Esophagus muscularis mucosa (tissue), 4 donors: ENCODE data around the gene PITPNB. TPM values are rescaled to one million over a fixed set of nuclear protein-coding genes. Genes with fewer than 3 reads are reported as not detected.

Experiments
- DNase-seq: peaks from one replicate; pipeline ENCODE4 v3.0.0-alpha.2; 2017; ENCODE audit errors: extremely low spot score
- H3K27ac ChIP-seq, 4 donors: fragments of 200-600 bp; sonication (generic); replicated peaks in 1 of 4; 1 replicate in 3 of 4; 2 replicates in 1 of 4; pipeline ENCODE4 v1.5.1; 2016 to 2019; ENCODE audit warnings: mild to moderate bottlenecking in 1 of 4
- H3K27me3 ChIP-seq, 4 donors: fragments of 200-600 bp; sonication (generic); one replicate each; pipeline versions ENCODE4 v1.5.1 to v1.6.0; 2016 to 2019
- H3K36me3 ChIP-seq, 4 donors: fragments of 200-600 bp; sonication (generic); one replicate each; pipeline ENCODE4 v1.5.1; 2016 to 2019
- H3K4me1 ChIP-seq, 4 donors: fragments of 200-600 bp; sonication (generic); one replicate each; pipeline ENCODE4 v1.5.1; 2016 to 2019
- H3K4me3 ChIP-seq, 4 donors: fragments of 200-600 bp; sonication (generic); 1 replicate in 2 of 4; 2 replicates in 2 of 4; pipeline ENCODE4 v1.5.1; 2016 to 2019; ENCODE audit warnings: mild to moderate bottlenecking in 4 of 4, moderate library complexity in 1 of 4
- H3K9me3 ChIP-seq, 4 donors: fragments of 200-600 bp; sonication (generic); 1 replicate in 3 of 4; 2 replicates in 1 of 4; pipeline ENCODE4 v1.5.1; 2016 to 2019
- CTCF ChIP-seq, 3 experiments: fragments of 200-600 bp in 2 of 3; fragments of 450-650 bp in 1 of 3; sonication (generic) in 2 of 3; IDR thresholded peaks; one replicate each; pipeline ENCODE4 v1.5.1; 2017 to 2019; ENCODE audit warnings: antibody characterized with exemption in 3 of 3, mild to moderate bottlenecking in 2 of 3, moderate library complexity in 1 of 3
- EP300 ChIP-seq: sonication (generic); formaldehyde crosslinking; IDR thresholded peaks from one replicate; pipeline ENCODE4 v1.6.1; 2017; ENCODE audit warnings: antibody characterized with exemption
- POLR2A ChIP-seq: fragments of 450-650 bp; IDR thresholded peaks from one replicate; pipeline ENCODE4 v1.6.1; 2017; ENCODE audit warnings: antibody characterized with exemption, moderate library complexity, mild to moderate bottlenecking, low read depth
- POLR2AphosphoS5 ChIP-seq, 2 donors: sonication (generic); formaldehyde crosslinking; IDR thresholded peaks; one replicate each; pipeline ENCODE4 v1.6.1; 2017; ENCODE audit warnings: antibody characterized with exemption in 2 of 2
- WGBS: methylation state at CpG from one replicate; pipeline ENCODE4 v1.1.5; 2018; 5-methylcytosine and 5-hydroxymethylcytosine counted together
- intact Hi-C: fragments of 100-400 bp; cut with DNase I; formaldehyde crosslinking; loops from one replicate; pipeline ENCODE4 v1.15.1; 2023
- total RNA-seq, 4 donors: library from RNA; depleted of rRNA; stranded (reverse); fragments of >200 nt; gene quantifications; one replicate each; pipeline versions ENCODE4 v1.1.0 to v1.2.1, GENCODE V29; 2016

The PITPNB gene
- total RNA-seq, 4 donors from 2014 or later = 70.3 to 99.7 (median 89.3) TPM

- Histone ChIP-seq H3K4me1 (peaks cover 26 to 36% (median 29%) of the 10 kb centered on the region in 4 donors), H3K36me3 (peaks cover 0 to 45% (median 31%) of the 10 kb centered on the region in 4 donors), H3K27me3 (no peaks in the 10 kb centered on the region), H3K9me3 (no peaks in the 10 kb centered on the region), H3K4me3 (no peak overlapping the region), H3K27ac (no peak overlapping the region)
- no peak for TF ChIP-seq EP300
- TF ChIP-seq POLR2AphosphoS5 (IDR thresholded peaks at IDR 0.05) = no peak
- intact Hi-C loops = no loop called here
- no peak for DNase-seq
- 92% methylated on average over 3 of the region's 5 CpGs for WGBS
Observed at GRCh38 chr22:27846248-27846757, 72.8 kb downstream of the PITPNB start.

GRCh38 chr22:27845644-27846043 is 73.4 kb downstream of the PITPNB start:
- intact Hi-C loops = no loop called here
- no peaks in the 10 kb centered on the region for H3K9me3 ChIP-seq
- peaks cover 0 to 38% (median 29%) of the 10 kb centered on the region in 4 donors for H3K36me3 ChIP-seq
- TF ChIP-seq POLR2AphosphoS5 (IDR thresholded peaks at IDR 0.05) (no peak), EP300 (no peak), POLR2A (no peak), CTCF (IDR thresholded peaks at IDR 0.05) (no peak)
- peaks cover 24 to 34% (median 28%) of the 10 kb centered on the region in 4 donors for H3K4me1 ChIP-seq
- H3K27me3 ChIP-seq = no peaks in the 10 kb centered on the region
- H3K27ac ChIP-seq = no peak overlapping the region
- peak; percentile 42 for DNase-seq
- no peak overlapping the region for H3K4me3 ChIP-seq
- 87% methylated on average over 7 of the region's 7 CpGs for WGBS

GRCh38 chr22:27844656-27845591 is 74.1 kb downstream of the PITPNB start:
- Histone ChIP-seq H3K27ac (no peak overlapping the region), H3K4me3 (no peak overlapping the region), H3K27me3 (no peaks in the 10 kb centered on the region), H3K9me3 (no peaks in the 10 kb centered on the region), H3K4me1 (peaks cover 17 to 27% (median 21%) of the 10 kb centered on the region in 4 donors), H3K36me3 (peaks cover 0 to 36% (median 29%) of the 10 kb centered on the region in 4 donors)
- intact Hi-C loops = no loop called here
- WGBS = 87% methylated on average over 11 of the region's 20 CpGs
- TF ChIP-seq POLR2A (no peak), CTCF (IDR thresholded peaks at IDR 0.05) (no peak), POLR2AphosphoS5 (IDR thresholded peaks at IDR 0.05) (no peak), EP300 (no peak)
- peak; percentile 53 for DNase-seq

- DNase-seq = no peak
Observed at GRCh38 chr22:27844256-27844655, 74.8 kb downstream of the PITPNB start.

More at GRCh38 chr22:27844256-27844655, 74.8 kb downstream of the PITPNB start:
- H3K27me3 ChIP-seq = no peaks in the 10 kb centered on the region
- H3K36me3 ChIP-seq = peaks cover 0 to 36% (median 26%) of the 10 kb centered on the region in 4 donors
- H3K4me3 ChIP-seq = no peak overlapping the region
- H3K4me1 ChIP-seq = peaks cover 10 to 20% (median 14%) of the 10 kb centered on the region in 4 donors
- no peak overlapping the region for H3K27ac ChIP-seq
- intact Hi-C loops = no loop called here
- TF ChIP-seq POLR2A = no peak
- no peak for TF ChIP-seq EP300
- no peak for TF ChIP-seq CTCF (IDR thresholded peaks at IDR 0.05)
- no peak for TF ChIP-seq POLR2AphosphoS5 (IDR thresholded peaks at IDR 0.05)
- H3K9me3 ChIP-seq = no peaks in the 10 kb centered on the region
- WGBS = 94% methylated on average over 6 of the region's 6 CpGs
